WTC11 (cell line): Measurements from ENCODE around the gene IPO9. TPM values are rescaled to one million over a fixed set of nuclear protein-coding genes. Genes with fewer than 3 reads are reported as not detected.

Source experiments
- ATAC-seq: fragments of 200-7000 bp; cut with Tn5 transposase; 2 replicates; pipeline ENCODE4 v1.10.0; 2021; ENCODE audit warnings: mild to moderate bottlenecking, moderate library complexity
- CTCF ChIA-PET: fragments of 300-600 bp; sonication (Branson Sonifier 250); formaldehyde crosslinking; loops from one replicate; lab custom pipeline; 2021; ENCODE audit warnings: antibody characterized with exemption; lab: Charles Lee
- POLR2A ChIA-PET: fragments of 350-600 bp; sonication (Branson Sonifier 250); formaldehyde crosslinking; loops from one replicate; lab custom pipeline; 2021; ENCODE audit warnings: antibody characterized with exemption; lab: Charles Lee
- DNase-seq: peaks from one replicate; pipeline ENCODE4 v3.0.0; 2021; ENCODE audit warnings: low spot score
- H3K27ac Mint-ChIP-seq: 2 replicates; pipeline ENCODE4 v1.8.0; 2021; ENCODE audit warnings: mixed read lengths
- H3K27me3 Mint-ChIP-seq: 2 replicates; pipeline ENCODE4 v1.8.0; 2021; ENCODE audit warnings: low read depth, mild to moderate bottlenecking, moderate library complexity, mixed read lengths
- H3K36me3 Mint-ChIP-seq: 2 replicates; pipeline ENCODE4 v1.8.0; 2021; ENCODE audit warnings: mixed read lengths
- H3K4me1 Mint-ChIP-seq: 2 replicates; pipeline ENCODE4 v1.8.0; 2022; ENCODE audit warnings: mixed read lengths
- H3K4me3 Mint-ChIP-seq: 2 replicates; pipeline ENCODE4 v1.8.0; 2021; ENCODE audit warnings: mild to moderate bottlenecking, moderate library complexity, mixed read lengths
- H3K9me3 Mint-ChIP-seq: 2 replicates; pipeline ENCODE4 v1.8.0; 2021; ENCODE audit warnings: mixed read lengths
- AFF4 ChIP-seq: sonication (generic); formaldehyde crosslinking; IDR thresholded peaks from 2 replicates; pipeline ENCODE4 v1.8.1; 2023; ENCODE audit warnings: mild to moderate bottlenecking, missing genetic modification reagents, borderline replicate concordance
- ESRRA ChIP-seq: sonication (generic); formaldehyde crosslinking; IDR thresholded peaks from 2 replicates; pipeline ENCODE4 v1.8.1; 2022; ENCODE audit warnings: mild to moderate bottlenecking, missing genetic modification reagents, borderline replicate concordance
- FOXK1 ChIP-seq: sonication (generic); formaldehyde crosslinking; IDR thresholded peaks from 2 replicates; pipeline ENCODE4 v1.8.0; 2022; ENCODE audit warnings: mild to moderate bottlenecking, moderate library complexity, missing genetic modification reagents
- JAZF1 ChIP-seq: fragments of 250-450 bp; sonication (Bioruptor Pico); IDR thresholded peaks from 2 replicates; pipeline ENCODE4 v1.9.0; 2021; ENCODE audit warnings: moderate library complexity, mild to moderate bottlenecking, inconsistent platforms
- MLX ChIP-seq: sonication (generic); formaldehyde crosslinking; IDR thresholded peaks from 2 replicates; pipeline ENCODE4 v1.8.1; 2023; ENCODE audit warnings: mild to moderate bottlenecking, missing genetic modification reagents, moderate library complexity
- NFATC4 ChIP-seq: fragments of 250-450 bp; sonication (Bioruptor Pico); IDR thresholded peaks from 2 replicates; pipeline ENCODE4 v1.9.0; 2021; ENCODE audit warnings: mild to moderate bottlenecking
- NR2C2 ChIP-seq: sonication (generic); formaldehyde crosslinking; IDR thresholded peaks from 2 replicates; pipeline ENCODE4 v1.8.0; 2022; ENCODE audit warnings: mild to moderate bottlenecking, missing genetic modification reagents
- ZNF317 ChIP-seq: sonication (generic); formaldehyde crosslinking; IDR thresholded peaks from 2 replicates; pipeline ENCODE4 v1.8.1; 2023; ENCODE audit warnings: low read depth, mild to moderate bottlenecking, moderate library complexity, missing genetic modification reagents, borderline replicate concordance
- ZNF416 ChIP-seq: fragments of 250-450 bp; sonication (Bioruptor Pico); IDR thresholded peaks from 2 replicates; pipeline ENCODE4 v1.9.0; 2021; ENCODE audit warnings: mild to moderate bottlenecking, inconsistent platforms
- total RNA-seq: library from RNA; stranded (reverse); gene quantifications from 3 replicates; pipeline ENCODE4 v1.2.3, GENCODE V29; 2021
- TF ChIP-seq, protein P1 (sequence below): sonication (generic); formaldehyde crosslinking; conservative IDR thresholded peaks from 2 replicates; pipeline ENCODE4 v1.8.1; 2023; ENCODE audit warnings: mild to moderate bottlenecking, low read depth, missing genetic modification reagents, moderate library complexity
- TF ChIP-seq, protein P2 (sequence below): sonication (generic); formaldehyde crosslinking; IDR thresholded peaks from 2 replicates; pipeline ENCODE4 v1.8.1; 2022; ENCODE audit warnings: low read depth, mild to moderate bottlenecking, moderate library complexity, missing genetic modification reagents, borderline replicate concordance
- TF ChIP-seq, protein P3 (sequence below): sonication (generic); formaldehyde crosslinking; IDR thresholded peaks from 2 replicates; pipeline ENCODE4 v1.8.0; 2022; ENCODE audit warnings: mild to moderate bottlenecking, missing genetic modification reagents

The IPO9 gene
- total RNA-seq, 1 experiment from 2014 or later, result 97.2 TPM

- TF ChIP-seq, protein P1, sequence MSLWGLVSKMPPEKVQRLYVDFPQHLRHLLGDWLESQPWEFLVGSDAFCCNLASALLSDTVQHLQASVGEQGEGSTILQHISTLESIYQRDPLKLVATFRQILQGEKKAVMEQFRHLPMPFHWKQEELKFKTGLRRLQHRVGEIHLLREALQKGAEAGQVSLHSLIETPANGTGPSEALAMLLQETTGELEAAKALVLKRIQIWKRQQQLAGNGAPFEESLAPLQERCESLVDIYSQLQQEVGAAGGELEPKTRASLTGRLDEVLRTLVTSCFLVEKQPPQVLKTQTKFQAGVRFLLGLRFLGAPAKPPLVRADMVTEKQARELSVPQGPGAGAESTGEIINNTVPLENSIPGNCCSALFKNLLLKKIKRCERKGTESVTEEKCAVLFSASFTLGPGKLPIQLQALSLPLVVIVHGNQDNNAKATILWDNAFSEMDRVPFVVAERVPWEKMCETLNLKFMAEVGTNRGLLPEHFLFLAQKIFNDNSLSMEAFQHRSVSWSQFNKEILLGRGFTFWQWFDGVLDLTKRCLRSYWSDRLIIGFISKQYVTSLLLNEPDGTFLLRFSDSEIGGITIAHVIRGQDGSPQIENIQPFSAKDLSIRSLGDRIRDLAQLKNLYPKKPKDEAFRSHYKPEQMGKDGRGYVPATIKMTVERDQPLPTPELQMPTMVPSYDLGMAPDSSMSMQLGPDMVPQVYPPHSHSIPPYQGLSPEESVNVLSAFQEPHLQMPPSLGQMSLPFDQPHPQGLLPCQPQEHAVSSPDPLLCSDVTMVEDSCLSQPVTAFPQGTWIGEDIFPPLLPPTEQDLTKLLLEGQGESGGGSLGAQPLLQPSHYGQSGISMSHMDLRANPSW, result no peak
- no peak for TF ChIP-seq FOXK1 (CRISPR knock-in tag)
Observed at GRCh38 chr1:201789245-201789644, 39.7 kb upstream of the IPO9 start (continued).

- no peaks in the 10 kb centered on the region for H3K27me3 Mint-ChIP-seq
- DNase-seq (no peak), ATAC-seq (no peak)
- no peaks in the 10 kb centered on the region for H3K9me3 Mint-ChIP-seq
- TF ChIP-seq NFATC4 (CRISPR knock-in tag) (no peak), JAZF1 (CRISPR knock-in tag) (no peak), ZNF317 (CRISPR knock-in tag) (no peak), ESRRA (CRISPR knock-in tag) (no peak), NR2C2 (CRISPR knock-in tag) (no peak), MLX (CRISPR knock-in tag) (no peak), AFF4 (CRISPR knock-in tag) (no peak), ZNF416 (CRISPR knock-in tag) (no peak)
- TF ChIP-seq, protein P2, sequence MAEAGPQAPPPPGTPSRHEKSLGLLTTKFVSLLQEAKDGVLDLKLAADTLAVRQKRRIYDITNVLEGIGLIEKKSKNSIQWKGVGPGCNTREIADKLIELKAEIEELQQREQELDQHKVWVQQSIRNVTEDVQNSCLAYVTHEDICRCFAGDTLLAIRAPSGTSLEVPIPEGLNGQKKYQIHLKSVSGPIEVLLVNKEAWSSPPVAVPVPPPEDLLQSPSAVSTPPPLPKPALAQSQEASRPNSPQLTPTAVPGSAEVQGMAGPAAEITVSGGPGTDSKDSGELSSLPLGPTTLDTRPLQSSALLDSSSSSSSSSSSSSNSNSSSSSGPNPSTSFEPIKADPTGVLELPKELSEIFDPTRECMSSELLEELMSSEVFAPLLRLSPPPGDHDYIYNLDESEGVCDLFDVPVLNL (CRISPR knock-in tag), result no peak
- TF ChIP-seq, protein P3, sequence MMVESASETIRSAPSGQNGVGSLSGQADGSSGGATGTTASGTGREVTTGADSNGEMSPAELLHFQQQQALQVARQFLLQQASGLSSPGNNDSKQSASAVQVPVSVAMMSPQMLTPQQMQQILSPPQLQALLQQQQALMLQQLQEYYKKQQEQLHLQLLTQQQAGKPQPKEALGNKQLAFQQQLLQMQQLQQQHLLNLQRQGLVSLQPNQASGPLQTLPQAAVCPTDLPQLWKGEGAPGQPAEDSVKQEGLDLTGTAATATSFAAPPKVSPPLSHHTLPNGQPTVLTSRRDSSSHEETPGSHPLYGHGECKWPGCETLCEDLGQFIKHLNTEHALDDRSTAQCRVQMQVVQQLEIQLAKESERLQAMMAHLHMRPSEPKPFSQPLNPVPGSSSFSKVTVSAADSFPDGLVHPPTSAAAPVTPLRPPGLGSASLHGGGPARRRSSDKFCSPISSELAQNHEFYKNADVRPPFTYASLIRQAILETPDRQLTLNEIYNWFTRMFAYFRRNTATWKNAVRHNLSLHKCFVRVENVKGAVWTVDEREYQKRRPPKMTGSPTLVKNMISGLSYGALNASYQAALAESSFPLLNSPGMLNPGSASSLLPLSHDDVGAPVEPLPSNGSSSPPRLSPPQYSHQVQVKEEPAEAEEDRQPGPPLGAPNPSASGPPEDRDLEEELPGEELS (CRISPR knock-in tag), result no peak
- no peaks in the 10 kb centered on the region for H3K4me1 Mint-ChIP-seq
- no peak overlapping the region for H3K4me3 Mint-ChIP-seq
- CTCF ChIA-PET, result interaction anchor here (11.2 kb wide), 1 partner anchor 81 kb away, joined by 378 read pairs; no protein-coding TSS in a partner anchor
- POLR2A ChIA-PET, result no interaction called here
- H3K36me3 Mint-ChIP-seq, result peaks cover 58% of the 10 kb centered on the region
- H3K27ac Mint-ChIP-seq, result no peak overlapping the region
Observed at GRCh38 chr1:201790261-201790660, 38.7 kb upstream of the IPO9 start.
